ENCODE results near the gene COA4.

DNA sequence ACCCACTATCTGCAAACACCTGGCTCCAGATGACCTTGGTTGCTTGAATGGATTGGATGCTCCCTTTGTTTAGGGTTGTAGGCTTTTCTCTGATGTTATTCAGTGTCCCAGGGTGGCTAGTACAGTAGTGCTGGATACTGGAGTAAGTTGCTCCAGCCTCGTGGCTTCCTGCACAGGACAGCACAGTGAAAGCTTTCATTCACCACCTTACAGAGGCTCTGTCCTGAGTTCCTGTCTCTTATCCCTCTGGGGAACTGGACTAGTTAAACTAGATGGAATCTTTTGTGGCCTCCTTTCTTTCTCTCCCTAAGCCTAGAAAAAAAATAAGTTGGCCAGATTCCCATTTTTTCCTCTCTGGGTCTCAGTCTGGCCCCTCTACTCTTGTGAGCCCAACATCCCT is 46.4 kb downstream of the COA4 start:
- TF ChIP-seq GATA2 (IDR thresholded peaks at IDR 0.05; ENCODE audit: low read depth, low read length) (no peak), GATA3 (IDR thresholded peaks at IDR 0.05; ENCODE audit: low read depth, low read length) (no peak)

Data from SH-SY5Y (cell line).